Measurements from ENCODE around the gene CRTC1.
A peak's percentile ranks its signal among the peaks of the same experiment; 100 is the strongest.

CRTC1 gene, protein sequence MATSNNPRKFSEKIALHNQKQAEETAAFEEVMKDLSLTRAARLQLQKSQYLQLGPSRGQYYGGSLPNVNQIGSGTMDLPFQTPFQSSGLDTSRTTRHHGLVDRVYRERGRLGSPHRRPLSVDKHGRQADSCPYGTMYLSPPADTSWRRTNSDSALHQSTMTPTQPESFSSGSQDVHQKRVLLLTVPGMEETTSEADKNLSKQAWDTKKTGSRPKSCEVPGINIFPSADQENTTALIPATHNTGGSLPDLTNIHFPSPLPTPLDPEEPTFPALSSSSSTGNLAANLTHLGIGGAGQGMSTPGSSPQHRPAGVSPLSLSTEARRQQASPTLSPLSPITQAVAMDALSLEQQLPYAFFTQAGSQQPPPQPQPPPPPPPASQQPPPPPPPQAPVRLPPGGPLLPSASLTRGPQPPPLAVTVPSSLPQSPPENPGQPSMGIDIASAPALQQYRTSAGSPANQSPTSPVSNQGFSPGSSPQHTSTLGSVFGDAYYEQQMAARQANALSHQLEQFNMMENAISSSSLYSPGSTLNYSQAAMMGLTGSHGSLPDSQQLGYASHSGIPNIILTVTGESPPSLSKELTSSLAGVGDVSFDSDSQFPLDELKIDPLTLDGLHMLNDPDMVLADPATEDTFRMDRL

DNA sequence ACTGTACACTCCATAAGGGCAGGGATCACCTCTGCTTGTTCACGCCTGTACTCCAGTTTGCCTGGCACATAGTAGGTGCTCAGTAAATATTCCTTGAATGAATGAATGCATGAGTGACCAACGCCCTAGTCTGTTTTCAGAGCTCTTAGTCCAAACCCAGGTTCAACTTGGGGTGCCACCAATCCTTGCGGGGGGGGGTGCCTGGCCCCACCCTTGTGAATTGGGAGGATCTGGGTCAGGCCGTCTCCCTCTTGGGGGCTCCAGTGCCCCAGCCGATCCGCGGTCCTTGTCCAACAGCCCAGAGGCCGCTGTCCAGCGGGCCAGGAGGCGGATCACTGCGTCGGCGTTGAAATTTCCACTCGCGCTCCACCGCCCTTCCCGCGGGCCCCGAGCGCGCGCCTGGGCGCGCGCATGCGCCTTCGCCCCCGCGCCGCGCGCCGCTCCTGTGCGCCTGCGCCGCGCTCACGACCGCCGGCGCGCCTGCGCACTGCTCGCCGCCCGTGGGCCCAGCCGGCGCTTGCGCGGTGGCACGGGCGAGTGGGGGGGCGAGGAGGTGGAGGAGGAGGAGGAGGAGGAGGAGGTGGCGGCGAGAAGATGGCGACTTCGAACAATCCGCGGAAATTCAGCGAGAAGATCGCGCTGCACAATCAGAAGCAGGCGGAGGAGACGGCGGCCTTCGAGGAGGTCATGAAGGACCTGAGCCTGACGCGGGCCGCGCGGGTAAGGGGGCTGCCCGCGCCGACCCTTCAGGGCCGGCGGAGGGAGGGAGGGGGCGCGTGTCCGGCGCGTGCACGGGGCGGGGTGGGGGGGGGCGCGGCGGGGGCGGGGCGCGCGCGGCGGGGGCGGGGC is at the start of gene CRTC1:
Gene CRTC1, plus strand, starts transcription at position 572 of the 849 bp plus-strand sequence. Its CDS starts 23 bp downstream, at position 595.
- peak; percentile 76 for DNase-seq

DNA sequence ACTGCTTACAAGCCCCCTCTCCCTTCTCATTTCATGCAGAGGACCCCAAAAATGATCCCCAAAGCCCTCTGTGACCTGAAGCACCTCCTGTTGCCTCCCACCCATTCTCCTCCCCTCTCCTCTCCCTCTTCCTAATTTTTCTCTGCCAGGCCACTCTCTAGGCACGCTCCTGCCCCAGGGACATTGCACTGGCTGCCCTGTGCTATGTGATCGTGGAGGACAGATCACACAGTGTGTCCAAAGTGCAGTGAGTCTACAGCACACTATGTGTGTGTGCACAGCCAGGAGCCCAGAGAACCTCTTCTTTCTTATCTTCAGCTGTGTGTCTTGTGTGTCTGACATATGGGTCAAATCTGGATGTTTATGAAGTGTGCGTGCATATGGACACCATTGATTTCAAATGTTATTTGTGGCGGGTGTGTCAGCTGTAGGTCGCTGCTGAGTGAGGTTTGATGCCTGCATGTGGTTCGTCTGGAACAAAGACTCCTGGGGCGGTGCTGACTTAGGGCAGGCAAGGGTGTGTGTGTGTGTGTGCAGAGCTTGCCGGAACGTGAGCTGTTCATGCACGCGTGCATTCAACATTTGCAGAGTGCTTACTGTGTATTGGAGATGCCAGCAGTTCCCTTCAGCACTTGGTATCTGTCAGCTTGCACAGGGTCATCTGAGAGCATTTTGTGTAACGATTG is 48.7 kb upstream of the CRTC1 start:
- no peak for DNase-seq

DNA sequence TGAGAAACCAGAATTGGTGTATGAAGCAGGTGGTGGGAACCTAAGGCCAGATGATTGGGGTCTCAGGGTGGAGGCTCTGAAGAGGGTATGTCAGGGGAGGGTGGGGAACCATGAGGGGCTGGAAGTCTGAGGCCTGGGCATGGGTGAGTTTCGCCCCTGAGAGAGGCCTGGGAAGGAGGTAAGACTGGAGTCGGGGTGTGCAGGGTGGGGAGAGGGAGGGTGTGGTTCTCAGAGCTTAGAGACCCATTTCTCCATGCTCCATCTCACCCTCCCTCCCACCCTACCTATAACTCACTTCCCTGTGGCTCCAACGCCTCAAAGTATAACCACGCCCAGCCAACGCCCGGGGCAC is 47.7 kb upstream of the CRTC1 start:
- no peak for DNase-seq

DNA sequence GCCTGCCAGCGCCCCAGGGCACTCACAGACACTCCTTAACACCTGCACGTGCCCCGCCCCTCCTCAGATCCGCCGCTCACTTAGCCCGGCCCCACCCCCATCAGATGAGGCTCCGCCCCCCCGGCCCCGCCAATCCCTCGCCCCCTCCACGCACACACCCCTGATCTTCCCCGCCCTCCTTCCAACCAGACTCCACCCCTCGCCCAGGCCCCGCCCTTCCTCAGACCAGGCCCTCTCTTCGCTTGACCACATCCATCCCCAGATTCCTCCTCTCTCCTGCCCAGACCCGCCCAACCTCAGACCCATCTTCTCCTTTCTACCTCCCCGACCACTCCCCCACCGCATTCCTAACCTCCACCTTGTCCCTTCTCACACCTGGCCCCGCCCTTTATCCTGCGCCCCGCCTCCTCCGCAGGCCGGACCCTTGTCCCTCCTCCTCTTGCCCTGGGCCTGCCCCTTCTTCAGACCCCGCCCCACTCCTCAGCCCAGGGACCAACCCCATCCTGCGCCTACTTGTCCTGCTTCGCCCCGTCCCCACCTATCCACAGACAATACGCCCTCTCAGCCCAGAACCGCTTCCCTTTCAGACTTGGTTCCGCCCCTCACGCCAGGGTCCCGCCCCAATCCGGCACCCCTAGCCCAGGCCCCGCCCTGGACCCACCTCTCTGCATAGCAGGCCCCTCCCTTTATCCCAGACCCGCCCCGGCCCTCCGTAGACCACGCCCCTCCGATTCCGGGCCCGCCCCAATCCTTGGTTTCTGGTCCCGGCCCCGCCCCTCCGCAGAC is 47.1 kb upstream of the CRTC1 start:
- peak; percentile 95 for DNase-seq

DNA sequence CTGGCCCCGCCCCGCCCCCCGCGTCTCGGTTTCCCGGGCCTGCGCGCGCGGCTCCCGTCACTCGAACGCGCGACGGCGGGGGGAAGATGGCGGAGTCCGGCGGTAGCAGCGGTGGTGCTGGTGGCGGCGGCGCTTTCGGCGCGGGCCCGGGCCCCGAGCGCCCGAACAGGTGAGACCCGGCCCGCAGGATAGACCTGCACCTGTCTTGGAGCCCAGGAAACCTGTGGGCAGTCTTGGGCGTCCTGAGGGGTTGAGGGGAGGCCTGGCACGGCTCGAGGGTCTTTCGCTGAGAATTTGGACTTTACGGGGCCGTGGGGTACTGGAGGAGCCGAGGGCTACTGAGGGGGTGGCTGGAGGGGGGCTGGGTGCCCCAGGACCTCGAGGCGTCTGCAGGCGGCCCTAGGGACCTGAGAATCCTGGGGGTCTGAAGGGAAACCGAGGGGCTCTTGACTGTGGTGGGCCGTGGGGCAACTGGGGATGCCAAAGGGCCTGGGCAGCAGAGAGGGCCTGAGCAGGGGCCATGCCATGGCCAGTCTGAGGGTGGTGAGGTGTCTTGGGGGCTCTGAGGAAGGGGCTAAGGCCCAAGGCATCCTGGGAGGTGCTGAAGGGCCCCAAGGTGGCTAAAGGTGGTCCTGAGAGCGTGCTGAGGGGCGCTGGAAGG is 46.4 kb upstream of the CRTC1 start, which contains the start of gene KLHL26:
Gene KLHL26, plus strand, starts transcription at position 60 of the 661 bp plus-strand sequence. Its CDS starts 27 bp downstream, at position 87.
- DNase-seq: no peak

DNA sequence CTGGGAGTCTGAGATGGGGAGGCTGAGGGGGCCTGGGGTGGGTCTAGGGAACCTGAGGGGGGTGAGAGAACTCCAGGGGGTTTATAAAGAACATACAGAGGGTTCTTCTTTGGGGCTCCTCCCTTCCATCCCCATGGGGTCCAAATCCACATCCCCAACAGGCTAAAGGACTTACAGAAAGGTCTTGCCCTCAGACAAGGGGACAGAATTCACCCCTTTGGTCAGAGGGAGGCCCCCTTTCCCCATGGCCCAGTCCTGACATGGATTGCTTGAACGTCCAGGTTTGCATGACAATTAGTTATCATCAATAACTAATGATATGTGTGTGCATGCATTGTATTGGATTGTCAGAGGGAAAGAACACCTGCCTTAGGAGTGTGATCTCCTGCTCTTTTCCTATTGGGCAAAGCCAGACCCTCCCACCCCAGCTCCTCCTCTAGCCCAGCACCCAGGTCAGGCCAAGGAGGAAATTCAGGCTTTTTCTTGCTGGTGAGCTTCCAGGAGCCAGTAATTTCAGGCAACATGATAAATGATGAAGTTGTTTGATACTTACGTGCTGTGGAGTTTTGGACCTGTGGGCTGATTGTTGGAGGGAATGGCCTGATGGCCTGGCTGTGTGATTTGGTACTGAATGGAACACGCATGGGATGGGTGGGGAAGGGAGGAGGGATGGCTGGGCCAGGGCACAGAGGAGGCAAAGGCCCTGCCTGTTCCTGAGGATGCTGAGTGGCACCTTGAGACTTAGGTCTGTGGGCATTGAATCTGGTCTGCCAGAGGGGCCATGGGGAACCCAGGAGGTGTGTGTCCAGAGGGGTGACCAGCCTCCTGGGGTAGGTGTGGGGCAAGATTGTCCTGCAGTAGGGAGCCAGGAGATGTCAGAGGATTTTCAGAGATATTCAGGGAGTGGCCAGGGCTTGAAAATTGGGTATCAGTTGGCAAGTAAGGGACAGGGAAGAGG is 45.5 kb upstream of the CRTC1 start:
- DNase-seq: no peak

DNA sequence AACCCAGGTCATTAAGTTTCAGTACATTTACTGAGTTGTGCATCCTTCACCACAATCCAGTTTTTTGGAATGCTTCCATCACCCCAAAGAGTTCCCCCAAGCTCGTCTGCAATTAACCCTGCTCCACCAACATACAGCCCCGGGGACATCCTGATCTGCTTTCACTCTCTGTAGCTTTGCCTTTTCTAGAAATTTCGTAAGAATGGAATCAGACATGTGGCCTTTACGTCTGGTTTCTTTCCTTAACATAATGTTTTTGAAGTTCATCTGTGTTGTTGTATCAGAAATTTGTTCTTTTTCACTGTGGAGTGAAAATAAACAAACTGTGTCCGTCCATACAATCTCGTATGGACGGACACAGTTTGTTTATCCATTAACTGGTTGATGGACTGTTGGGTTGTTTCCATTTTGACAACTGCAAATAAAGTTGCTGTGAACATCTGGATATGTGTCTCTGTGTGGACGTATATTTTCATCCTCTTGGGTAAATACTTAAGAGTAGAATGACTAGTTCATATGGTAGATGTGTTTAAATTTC is 43.7 kb upstream of the CRTC1 start:
- no peak for DNase-seq

DNA sequence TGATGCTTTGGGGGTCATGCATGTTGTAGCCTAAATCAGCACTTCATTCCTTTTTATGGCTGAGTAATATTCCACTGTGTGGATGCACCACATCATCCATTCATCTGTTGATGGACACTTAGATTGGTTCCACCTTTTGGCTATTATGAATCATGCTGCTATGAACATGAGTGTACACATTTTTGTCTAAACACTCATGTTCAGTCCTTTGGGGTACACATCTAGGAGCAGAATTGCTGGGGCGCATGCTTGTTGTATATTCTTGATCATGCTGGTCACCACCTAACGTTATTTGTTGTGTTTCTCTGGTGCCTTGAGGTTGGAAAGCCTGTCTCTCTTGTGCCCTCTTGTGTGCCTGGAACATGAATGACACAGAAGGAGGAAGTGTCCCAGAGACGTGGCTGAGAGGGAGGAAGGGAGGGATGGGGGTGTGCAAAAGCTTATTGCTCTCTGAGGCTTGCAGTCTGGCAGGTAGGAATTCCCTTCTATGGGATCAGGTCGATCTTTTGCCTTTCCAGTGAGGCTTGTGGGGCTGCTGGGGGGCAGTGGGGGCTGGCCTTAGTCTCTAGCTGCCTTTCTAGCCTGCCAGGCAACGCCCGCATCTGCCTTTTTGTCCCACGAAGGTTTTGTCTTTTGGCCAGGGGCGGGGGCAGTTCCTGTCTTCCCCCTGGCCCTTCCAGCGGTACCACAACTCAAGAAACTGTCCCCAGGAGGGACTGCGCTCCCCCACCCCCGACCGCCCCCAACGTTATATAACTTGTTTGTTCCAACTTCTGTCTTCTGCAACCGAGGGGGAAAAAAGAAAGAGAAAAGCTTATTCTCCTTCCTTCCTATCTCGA is 39.1 kb upstream of the CRTC1 start:
- DNase-seq: peak; percentile 22

DNA sequence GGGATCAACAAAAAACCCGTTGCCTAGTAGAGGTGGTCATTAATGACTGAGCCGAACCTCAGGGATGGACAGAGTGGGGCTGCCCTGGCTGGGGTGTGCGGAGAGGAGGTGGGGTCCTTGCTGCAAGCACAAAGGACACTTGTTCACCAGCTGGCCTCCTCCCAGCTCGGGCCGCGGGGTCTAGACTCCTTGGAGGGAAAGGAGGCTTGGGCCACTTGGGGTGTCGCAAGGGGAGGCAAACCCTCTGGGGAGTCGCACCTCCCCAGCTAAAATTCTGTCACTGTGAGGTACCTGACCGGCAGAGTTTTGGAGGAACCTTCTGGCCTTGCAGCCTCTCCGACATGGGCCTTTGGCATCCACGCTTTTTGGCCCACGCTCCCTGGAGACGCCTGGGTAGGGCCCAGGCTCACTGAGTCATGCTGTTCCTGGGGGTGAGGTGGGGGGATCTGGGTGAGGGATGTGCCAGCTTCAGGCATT is 38.4 kb upstream of the CRTC1 start:
- DNase-seq: no peak

DNA sequence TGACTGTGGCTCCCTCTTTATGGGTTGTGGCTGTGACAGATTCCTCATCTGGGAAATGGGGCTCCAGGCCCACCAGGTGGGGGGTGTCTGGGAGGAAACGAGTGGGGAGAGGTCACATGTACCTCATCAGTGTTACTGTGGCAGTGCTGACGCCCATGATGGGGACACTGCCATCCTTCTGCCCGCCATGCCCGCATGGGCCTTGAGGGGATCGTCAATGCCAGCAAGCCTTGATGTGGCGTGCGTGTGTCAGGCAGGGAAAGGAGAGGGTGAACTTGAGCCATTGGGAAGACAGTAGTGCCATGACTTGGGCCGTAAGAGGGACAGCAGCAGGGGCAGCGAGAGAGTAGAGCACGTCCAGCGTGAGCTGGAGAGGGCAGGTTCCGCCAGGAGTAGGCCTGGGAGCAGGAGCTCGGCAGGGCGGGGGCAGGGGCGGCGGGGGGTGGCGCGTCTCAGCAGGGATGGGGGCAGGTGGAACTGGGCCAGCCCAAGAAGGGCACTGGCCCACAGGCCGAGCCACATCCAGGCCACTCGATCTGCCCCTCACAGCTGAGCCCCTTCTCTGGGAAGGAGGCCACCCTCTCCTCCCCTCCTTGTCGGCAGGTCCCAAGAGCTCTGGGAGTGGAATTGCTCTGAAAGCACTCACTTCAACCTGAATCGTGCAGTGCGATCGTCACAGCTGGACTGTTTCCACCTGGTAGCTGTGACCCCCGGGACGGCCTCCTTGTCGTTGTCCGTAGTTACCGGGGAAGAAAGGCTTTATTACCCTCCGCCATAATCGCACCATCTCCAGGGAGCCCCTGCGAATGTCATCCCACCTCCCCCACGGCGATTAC is 36.7 kb upstream of the CRTC1 start:
- DNase-seq: no peak

DNA sequence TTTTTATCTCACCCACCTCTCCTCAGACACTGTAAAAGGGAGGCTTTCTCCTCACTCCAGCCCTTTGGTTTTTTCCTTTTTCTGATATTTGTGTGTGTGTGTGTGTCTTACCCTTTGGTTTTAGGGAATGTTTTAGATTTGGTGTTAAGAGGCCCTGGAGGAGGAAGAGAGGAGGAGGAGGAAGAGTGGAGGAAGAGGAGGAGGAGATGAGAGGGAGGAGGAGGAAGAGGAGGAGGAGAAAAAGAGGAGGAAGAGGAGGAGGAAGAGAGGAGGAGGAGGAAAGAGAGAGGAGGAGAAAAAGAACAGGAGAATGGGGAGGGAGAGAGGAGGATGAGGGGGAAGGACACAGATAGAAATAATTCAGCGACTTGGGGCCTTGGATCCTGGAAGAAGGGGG is 36.1 kb upstream of the CRTC1 start:
- DNase-seq: no peak

DNA sequence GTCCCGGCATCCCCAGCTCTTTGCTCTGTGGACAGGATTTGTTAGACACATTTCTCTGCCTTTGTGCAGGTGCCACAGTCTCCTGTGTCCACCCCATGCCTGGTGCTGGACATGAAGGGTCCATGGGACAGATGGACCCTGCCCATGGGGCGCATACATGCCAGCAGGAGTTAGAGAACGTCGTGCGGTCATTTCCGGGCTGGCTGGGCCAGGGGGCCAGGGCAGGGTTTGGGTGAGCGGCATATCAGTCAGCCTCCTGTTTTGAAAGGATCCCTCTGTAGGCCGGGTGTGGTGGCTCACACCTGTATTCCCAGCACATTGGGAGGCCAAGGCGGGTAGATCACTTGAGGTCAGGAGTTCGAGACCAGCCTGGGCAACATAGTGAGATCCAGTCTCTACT is 35.7 kb upstream of the CRTC1 start:
- DNase-seq: no peak

DNA sequence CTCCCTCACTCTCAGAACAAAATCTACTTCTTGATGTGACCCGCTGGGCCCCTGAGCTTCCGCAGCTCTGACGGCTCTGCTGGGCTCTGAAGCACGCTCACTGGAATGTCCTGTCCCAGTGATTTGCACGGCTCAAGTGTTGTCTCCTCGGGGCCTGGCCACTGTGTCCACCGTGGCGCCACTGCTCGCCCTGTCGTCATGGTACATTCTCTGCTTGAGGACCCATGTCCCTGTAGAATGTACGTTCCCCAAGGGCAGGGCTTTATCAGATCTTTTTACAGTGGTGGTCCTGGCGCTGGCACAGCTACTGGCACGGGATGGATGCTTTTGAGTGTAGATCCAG is 34.5 kb upstream of the CRTC1 start:
- DNase-seq: no peak

DNA sequence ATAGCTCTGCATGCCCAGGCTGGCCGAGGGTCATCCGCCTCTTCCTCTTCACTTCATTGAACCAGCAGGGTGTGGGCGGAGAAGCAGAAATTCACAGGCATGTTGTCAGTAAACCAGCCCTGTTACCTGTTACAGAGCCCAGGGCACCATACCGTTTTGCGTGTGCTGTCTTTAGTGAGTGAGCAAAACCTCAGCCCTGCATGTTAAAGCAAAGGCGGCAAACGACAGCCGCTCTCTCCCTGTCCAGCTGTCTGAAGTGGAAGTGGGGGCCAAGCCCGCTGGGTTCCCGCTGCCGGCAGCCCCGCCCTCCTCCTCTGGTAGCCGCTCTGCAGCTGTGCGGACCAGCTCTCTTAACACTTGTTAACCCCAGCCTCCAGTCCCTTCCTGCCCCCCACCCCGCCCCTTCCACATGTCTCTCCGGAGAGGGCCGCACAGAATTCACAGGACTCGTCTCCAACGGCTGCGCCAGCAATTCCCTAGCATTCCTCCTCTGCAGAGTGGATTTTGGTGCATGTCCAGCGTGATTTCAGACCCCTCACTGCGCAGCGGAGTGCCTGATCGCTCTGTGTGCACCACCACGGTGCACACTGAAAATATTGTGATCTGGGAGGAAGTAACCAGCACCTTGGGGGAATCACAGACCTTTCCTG is 34.0 kb upstream of the CRTC1 start:
- DNase-seq: peak; percentile 27

DNA sequence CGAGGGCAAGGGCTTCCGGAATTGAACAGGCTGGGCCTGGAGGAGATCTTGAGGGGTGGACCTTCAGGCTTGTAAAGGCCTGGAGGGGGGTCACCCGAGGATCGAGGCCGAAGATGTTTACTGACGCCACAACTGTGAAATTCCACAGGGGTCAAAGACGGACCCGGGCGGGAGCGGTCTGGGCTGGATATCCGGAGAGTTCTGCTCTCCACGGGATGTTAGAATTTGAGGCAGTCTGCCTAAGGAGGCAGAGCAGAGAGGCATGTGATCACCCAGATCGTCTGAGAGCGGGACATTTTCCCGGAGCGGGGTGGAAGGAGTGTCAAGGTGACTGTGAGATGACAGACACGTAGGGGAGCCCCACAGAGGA is 33.5 kb upstream of the CRTC1 start:
- no peak for DNase-seq

DNA sequence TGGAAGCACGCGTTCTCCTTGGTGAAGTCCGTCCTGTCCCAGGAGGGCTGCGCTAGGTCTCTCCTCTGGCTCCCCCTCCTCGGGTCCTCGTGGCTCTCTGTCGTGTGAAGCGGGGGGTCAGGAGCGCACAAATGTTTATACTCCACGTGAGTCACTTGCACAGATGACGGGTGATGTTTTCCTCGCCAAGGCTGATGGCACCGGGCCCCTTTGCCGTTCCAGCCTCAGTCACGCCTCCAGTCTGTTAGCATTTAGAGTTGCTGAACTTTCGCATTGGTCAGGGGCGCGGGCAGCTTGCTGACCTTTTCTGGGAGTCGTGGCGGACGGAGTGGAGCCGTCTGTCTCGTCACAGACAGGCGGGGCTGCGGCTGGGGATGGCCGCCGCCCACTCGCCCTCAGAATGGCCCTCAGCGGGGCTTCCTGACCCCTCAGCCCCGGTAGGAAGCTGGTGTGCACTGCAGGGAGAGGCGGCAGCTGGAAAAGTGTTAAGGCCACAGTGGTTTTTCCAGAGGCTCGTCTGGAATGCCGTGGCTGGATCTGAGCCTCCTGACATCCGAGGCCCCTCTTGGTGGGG is 32.9 kb upstream of the CRTC1 start:
- peak; percentile 52 for DNase-seq

DNA sequence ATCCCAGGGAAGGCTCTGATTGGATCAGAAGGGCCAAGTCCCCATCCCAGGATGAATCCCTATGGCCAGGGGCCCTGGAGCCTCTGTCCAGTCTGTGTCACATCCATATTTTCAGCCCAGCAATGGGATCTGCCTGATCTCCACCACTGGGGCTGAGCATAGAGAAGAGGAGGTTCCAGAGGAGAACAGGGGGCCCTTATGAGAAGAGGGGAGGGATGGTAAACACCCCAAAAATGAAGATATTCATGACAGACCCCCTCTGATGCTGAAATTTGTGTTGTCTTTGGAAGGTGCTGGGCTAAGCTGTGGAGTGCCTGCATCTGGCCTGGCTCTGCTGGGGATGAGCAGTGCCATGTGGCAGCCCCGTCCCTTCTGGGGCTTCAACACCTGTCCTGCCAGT is 32.2 kb upstream of the CRTC1 start:
- no peak for DNase-seq
